K562 treated with DMSO at 1 percent for 4 hours (cell line): ENCODE data around the gene PRSS16. TPM values are rescaled to one million over a fixed set of nuclear protein-coding genes. Genes with fewer than 3 reads are reported as not detected.

ENCODE experiments used
- total RNA-seq: library from RNA; unstranded; fragments of 300-600 nt; gene quantifications from 2 replicates; pipeline ENCODE4 v1.2.3, GENCODE V29; 2022; ENCODE audit not compliant: insufficient read depth

Gene PRSS16
- total RNA-seq, result 37.1 and 40.9 TPM in 2 replicates

GRCh38 chr6:27247133-27247836 lies at the start of gene PRSS16:
Gene PRSS16 (plus strand): TSS chr6:27247701. CDS start chr6:27247738, 37 bp downstream.

Other genes with a start within 250 kb of the PRSS16 start
- gene POM121L2, start 64.6 kb downstream of the PRSS16 start, total RNA-seq, result not detected in 2 replicates
- gene ZNF391, start 141.1 kb downstream of the PRSS16 start, total RNA-seq, result 4.0 and 5.9 TPM in 2 replicates
- 10.2 and 14.7 TPM in 2 replicates for gene ZNF184, start 225.4 kb downstream of the PRSS16 start, total RNA-seq